HepG2 (cell line): ENCODE measurements around the gene EPC2. TPM values are rescaled to one million over a fixed set of nuclear protein-coding genes. Genes with fewer than 3 reads are reported as not detected.

Experiments
- E2F2 ChIP-seq: sonication (generic); formaldehyde crosslinking; IDR thresholded peaks from 2 replicates; pipeline ENCODE4 v1.4.0; 2020; ENCODE audit warnings: missing genetic modification reagents, borderline replicate concordance
- HNRNPL ChIP-seq: fragments of 200-400 bp; formaldehyde crosslinking; IDR thresholded peaks from 2 replicates; pipeline ENCODE4 v1.6.1; 2017; ENCODE audit warnings: mild to moderate bottlenecking, low read depth, low read length
- HOXA9 ChIP-seq: sonication (generic); formaldehyde crosslinking; IDR thresholded peaks from 2 replicates; pipeline ENCODE4 v1.8.1; 2022; ENCODE audit warnings: missing genetic modification reagents, mild to moderate bottlenecking, moderate library complexity, borderline replicate concordance
- KDM6A ChIP-seq: IDR thresholded peaks from 2 replicates; pipeline ENCODE4 v1.6.1; 2016; ENCODE audit warnings: low read depth
- PAXIP1 ChIP-seq: sonication (generic); formaldehyde crosslinking; conservative IDR thresholded peaks from 2 replicates; pipeline ENCODE4 v1.4.0; 2020; ENCODE audit warnings: mild to moderate bottlenecking, missing genetic modification reagents, moderate library complexity
- RCOR2 ChIP-seq: IDR thresholded peaks from 2 replicates; pipeline ENCODE4 v1.6.1; 2016; ENCODE audit warnings: missing biosample characterization, missing genetic modification reagents
- RXRA ChIP-seq: sonication (generic); formaldehyde crosslinking; IDR thresholded peaks from 2 replicates; pipeline ENCODE4 v1.5.1; 2020; ENCODE audit warnings: missing genetic modification reagents
- SMARCC2 ChIP-seq: fragments of 450-650 bp; IDR thresholded peaks from 2 replicates; pipeline ENCODE4 v1.6.1; 2017; ENCODE audit warnings: antibody characterized with exemption, mild to moderate bottlenecking
- TEAD3 ChIP-seq: optimal IDR thresholded peaks from 2 replicates; pipeline ENCODE3; 2016; ENCODE audit warnings: borderline replicate concordance
- TIGD3 ChIP-seq: sonication (generic); formaldehyde crosslinking; IDR thresholded peaks from 2 replicates; pipeline ENCODE4 v1.5.1; 2020; ENCODE audit warnings: mild to moderate bottlenecking, missing genetic modification reagents, borderline replicate concordance
- YEATS2 ChIP-seq: sonication (generic); formaldehyde crosslinking; IDR thresholded peaks from 2 replicates; pipeline ENCODE4 v1.4.0; 2020; ENCODE audit warnings: missing genetic modification reagents, borderline replicate concordance
- ZBTB8A ChIP-seq: sonication (generic); formaldehyde crosslinking; IDR thresholded peaks from 2 replicates; pipeline ENCODE4 v1.4.0; 2020; ENCODE audit warnings: mild to moderate bottlenecking, low read depth, missing genetic modification reagents, borderline replicate concordance
- ZFP36 ChIP-seq: fragments of 150-350 bp; IDR thresholded peaks from 2 replicates; pipeline ENCODE4 v1.6.1; 2018; ENCODE audit warnings: borderline replicate concordance, low read length, low read depth; ENCODE audit not compliant: partially characterized antibody
- ZNF17 ChIP-seq: sonication (generic); formaldehyde crosslinking; IDR thresholded peaks from 2 replicates; pipeline ENCODE4 v1.5.0; 2020; ENCODE audit warnings: mild to moderate bottlenecking, missing genetic modification reagents
- ZNF234 ChIP-seq: sonication (generic); formaldehyde crosslinking; conservative IDR thresholded peaks from 2 replicates; pipeline ENCODE4 v1.5.1; 2020; ENCODE audit warnings: mild to moderate bottlenecking, missing genetic modification reagents
- ZNF510 ChIP-seq: sonication (generic); formaldehyde crosslinking; IDR thresholded peaks from 2 replicates; pipeline ENCODE4 v1.4.0; 2020; ENCODE audit warnings: low read depth, mild to moderate bottlenecking, missing genetic modification reagents
- ZNF576 ChIP-seq: sonication (generic); formaldehyde crosslinking; IDR thresholded peaks from 2 replicates; pipeline ENCODE4 v1.4.0; 2020; ENCODE audit warnings: mild to moderate bottlenecking, missing genetic modification reagents
- ZNF782 ChIP-seq: sonication (generic); formaldehyde crosslinking; IDR thresholded peaks from 2 replicates; pipeline ENCODE4 v1.4.0; 2020; ENCODE audit warnings: missing genetic modification reagents, mild to moderate bottlenecking, borderline replicate concordance
- ZNF891 ChIP-seq: sonication (generic); formaldehyde crosslinking; IDR thresholded peaks from 2 replicates; pipeline ENCODE4 v1.5.0; 2020; ENCODE audit warnings: mild to moderate bottlenecking, missing genetic modification reagents
- polyA plus RNA-seq, 8 experiments: library from polyadenylated mRNA; depleted of rRNA in 3 of 8; stranded (reverse) in 7 of 8; unstranded in 1 of 8; fragments of >200 nt; fragmentation: Illumina TruSeq in 4 of 8; extraction: Trizol in 4 of 8; gene quantifications; 2 replicates each; pipeline versions ENCODE4 v1.2.1 to v1.2.3, GENCODE V29; 2011 to 2016; ENCODE audit warnings: low read depth in 4 of 8, missing spikeins in 1 of 8, mixed read lengths in 1 of 8; ENCODE audit not compliant: insufficient read depth in 1 of 8
- total RNA-seq, 5 experiments: library from RNA; depleted of rRNA; stranded (reverse); fragments of >200 nt; fragmentation: Illumina TruSeq; extraction: Trizol; gene quantifications; 2 replicates each; pipeline ENCODE4 v1.2.3, GENCODE V29; 2016; ENCODE audit warnings: low read depth in 1 of 5
- TF ChIP-seq, protein P1 (sequence below): sonication (generic); formaldehyde crosslinking; IDR thresholded peaks from 2 replicates; pipeline ENCODE4 v1.4.0; 2020; ENCODE audit warnings: missing genetic modification reagents

Gene EPC2
- total and polyA plus RNA-seq, 2 of the 13 experiments (the other 11 are each of a cell fraction or from before 2014, with no cell fraction given), result 20.5 to 22.0 TPM

DNA sequence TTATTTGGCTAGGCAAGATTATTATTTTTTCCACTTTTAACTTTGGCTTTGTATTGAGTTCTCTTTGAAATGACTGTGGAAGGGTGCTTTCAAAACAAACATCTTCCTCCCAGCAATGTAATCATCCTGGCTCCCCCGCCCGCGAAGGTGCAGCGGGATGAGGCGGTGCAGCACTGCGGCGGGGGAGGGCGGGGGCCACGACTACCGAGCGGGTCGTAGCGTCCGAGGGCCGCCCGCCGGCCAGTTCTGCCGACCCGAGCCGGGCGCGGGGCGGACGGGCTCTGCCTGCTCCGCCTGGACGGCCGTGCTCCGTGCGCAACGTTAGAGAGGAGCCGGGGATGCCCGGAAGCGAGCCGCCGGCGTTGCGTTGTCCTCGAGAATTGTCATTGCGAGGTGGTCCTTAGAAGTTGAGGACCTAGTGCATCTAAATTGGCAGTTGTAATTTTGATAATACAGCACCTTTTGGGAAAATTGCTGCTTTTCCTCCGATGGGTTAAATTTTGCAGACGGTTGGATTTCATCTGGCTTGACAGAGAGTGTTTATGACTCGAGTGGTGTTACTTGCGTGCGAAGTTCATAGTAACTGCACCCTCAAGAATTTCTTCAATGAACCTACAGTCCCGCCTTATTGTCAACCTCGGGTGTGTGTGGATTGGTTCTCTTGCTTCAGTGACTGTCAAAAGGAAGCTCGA is 1.1 kb downstream of the EPC2 start (continued):
- TF ChIP-seq PAXIP1 (CRISPR knock-in tag) (0 out of 2 replicates have a peak, but pooled peaks have one; percentile 5), ZNF891 (no peak), ZNF17 (CRISPR knock-in tag) (no peak), ZNF782 (no peak), ZBTB8A (no peak), HOXA9 (CRISPR knock-in tag) (no peak), TIGD3 (CRISPR knock-in tag) (no peak), KDM6A (no peak), ZNF576 (no peak), RXRA (CRISPR knock-in tag) (no peak), RCOR2 (CRISPR knock-in tag) (no peak), TEAD3 (CRISPR knock-in tag) (no peak), YEATS2 (no peak), ZFP36 (no peak), ZNF510 (CRISPR knock-in tag) (no peak), SMARCC2 (no peak), ZNF234 (CRISPR knock-in tag) (no peak), E2F2 (CRISPR knock-in tag) (no peak), HNRNPL (no peak)
- TF ChIP-seq, protein P1, sequence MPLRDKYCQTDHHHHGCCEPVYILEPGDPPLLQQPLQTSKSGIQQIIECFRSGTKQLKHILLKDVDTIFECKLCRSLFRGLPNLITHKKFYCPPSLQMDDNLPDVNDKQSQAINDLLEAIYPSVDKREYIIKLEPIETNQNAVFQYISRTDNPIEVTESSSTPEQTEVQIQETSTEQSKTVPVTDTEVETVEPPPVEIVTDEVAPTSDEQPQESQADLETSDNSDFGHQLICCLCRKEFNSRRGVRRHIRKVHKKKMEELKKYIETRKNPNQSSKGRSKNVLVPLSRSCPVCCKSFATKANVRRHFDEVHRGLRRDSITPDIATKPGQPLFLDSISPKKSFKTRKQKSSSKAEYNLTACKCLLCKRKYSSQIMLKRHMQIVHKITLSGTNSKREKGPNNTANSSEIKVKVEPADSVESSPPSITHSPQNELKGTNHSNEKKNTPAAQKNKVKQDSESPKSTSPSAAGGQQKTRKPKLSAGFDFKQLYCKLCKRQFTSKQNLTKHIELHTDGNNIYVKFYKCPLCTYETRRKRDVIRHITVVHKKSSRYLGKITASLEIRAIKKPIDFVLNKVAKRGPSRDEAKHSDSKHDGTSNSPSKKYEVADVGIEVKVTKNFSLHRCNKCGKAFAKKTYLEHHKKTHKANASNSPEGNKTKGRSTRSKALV, result peak; percentile 85
